ENCODE results near the gene RNU1-4.
"Not testable (repeated sequence)": the region's sequence is repeated elsewhere in the genome, so short reads cannot be mapped to it uniquely, and the experiment has no call there.

- TF ChIP-seq CTCF, POLR2A (IDR thresholded peaks at IDR 0.05): not testable (repeated sequence)
These were observed at the start of gene RNU1-4 for GRCh38 chr1:16740047-16740964.

Measured in prostate gland (tissue), 2 donors.